NCI-H526 treated with DMSO at 0.1 percent for 48 hours (cell line): ENCODE data around the gene MMD2.
A peak's percentile ranks its signal among the peaks of the same experiment; 100 is the strongest.
"Not testable (repeated sequence)": the region's sequence is repeated elsewhere in the genome, so short reads cannot be mapped to it uniquely, and the experiment has no call there.

Experiments used
- DNase-seq: peaks from one replicate; lab custom pipeline; 2025; lab: John Stamatoyannopoulos, UW

Gene MMD2

DNA sequence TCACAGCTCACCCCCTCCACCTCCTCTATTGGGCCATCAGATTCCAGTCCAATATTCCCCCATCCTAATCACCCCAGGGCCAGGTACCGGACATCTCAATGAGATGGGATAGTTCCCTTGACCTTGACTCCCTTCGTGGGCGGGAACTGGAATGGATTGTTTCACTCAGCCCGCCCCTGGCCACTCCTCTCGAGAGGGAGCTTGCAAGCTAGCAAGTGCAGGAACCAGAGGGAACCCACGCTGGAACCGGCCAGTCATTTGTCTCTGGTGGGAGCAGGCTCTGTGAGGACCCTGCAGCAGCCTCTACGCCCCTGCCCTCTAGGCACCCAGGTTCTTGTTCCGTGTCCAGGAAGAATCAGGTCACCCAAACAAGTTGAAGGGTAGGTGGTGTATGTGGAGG is 64.5 kb downstream of the MMD2 start:
- DNase-seq: no peak

DNA sequence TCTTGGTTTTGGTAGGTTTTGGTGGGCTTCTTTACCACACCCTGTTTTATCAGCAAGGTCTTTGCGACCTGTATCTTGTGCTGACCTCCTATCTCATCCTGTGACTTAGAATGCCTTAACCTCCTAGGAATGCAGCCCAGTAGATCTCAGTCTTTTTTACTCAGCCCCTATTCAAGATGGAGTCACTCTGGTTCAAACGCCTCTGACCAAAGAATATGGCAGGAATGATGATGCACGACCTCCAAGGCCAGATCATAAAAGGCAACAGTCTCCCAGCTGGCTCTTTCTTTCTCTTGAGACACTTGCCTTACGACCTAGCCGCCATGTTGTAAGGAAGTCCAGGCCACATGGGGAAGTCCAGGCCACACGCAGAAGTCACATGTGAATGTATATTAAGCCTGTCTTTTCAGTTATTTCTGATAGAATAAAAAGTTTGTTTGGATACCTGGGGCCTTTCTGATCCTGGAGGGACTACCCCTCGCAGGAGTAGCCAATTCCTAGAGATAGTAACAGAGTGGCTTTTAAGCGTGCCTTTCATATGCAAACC is 65.0 kb downstream of the MMD2 start:
- DNase-seq: no peak

DNA sequence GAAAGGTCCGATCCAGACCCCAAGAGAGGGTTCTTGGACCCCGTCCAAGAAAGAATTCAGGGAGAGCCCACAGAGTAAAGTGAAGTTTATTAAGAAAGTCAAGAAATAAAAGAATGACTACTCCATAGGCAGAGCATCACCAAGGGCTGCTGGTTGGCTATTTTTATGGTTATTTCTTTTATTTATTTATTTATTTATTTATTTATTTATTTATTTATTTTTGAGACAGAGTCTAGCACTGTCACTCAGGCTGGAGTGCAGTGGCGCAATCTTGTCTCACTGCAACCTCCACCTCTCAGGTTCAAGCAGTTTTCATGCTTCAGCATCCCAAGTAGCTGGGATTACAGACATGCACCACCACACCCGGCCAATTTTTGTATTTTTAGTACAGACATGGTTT is 65.8 kb downstream of the MMD2 start:
- not testable (repeated sequence) for DNase-seq

DNA sequence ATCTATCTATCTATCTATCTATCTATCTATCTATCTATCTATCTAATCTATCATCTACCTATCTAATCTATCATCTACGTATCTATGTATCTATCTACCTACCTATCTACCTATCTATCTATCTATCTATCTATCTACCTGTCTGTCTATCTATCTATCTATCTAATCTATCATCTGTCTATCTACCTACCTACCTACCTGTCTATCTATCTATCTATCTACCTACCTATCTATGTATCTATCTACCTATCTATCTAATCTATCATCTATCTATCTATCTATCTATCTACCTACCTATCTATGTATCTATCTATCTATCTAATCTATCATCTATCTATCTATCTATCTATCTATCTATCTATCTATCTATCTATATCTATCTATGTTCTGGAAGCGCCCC is 67.5 kb downstream of the MMD2 start:
- DNase-seq: not testable (repeated sequence)

DNA sequence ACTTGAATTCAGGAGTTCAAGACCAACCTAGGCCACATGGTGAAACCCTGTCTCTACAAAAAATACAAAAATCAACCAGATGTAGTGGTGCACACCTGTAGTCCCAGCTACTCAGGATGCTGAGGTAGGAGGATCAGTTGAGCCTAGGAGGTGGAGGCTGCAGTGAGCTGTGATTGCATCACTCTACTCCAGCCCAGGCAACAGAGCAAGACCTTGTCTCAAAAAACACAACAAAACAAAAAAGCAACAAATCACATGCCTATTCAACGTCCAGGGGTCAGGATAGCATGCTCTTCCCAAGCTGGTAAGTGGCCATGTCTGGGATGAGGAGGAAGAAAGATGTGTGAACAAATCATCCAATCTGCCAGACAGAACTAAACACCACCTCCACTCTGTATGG is 69.3 kb downstream of the MMD2 start:
- no peak for DNase-seq

DNA sequence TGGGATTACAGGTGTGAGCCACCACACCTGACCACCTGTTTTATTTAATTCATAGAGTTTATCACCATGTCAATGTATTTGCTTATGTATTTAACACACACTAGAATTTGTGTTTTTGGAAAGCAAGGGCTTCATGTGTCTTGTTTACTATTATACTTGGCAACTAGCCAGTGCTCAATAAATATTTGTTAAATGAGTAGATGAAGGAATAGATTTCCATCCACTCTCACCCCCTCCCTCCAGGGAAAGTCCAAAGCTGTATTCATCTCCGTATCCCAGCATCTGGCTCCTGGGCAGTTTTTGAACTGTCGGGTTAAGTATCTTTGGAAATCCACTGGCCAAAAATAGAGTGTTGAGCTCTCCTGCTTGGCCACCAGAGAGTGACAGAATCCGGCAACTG is 70.8 kb downstream of the MMD2 start:
- no peak for DNase-seq

DNA sequence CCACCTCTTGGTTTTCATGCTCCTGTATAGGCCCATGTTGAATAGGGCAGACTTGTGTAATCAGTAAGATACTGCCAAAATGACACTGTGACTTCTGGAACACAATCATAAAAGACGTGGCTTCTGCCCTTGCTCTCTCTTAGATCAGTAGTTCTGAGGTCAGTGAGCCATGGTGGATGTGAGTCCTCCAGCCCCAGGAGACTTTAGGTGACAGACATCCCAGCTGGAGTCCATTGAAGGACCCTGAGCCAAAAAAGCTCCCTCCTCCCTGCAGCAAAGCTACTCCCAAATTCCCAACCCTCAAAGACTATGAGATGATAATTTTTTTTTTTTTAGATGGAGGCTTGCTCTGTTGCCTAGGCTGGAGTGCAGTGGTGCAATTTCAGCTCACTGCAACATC is 72.3 kb downstream of the MMD2 start:
- DNase-seq: no peak

DNA sequence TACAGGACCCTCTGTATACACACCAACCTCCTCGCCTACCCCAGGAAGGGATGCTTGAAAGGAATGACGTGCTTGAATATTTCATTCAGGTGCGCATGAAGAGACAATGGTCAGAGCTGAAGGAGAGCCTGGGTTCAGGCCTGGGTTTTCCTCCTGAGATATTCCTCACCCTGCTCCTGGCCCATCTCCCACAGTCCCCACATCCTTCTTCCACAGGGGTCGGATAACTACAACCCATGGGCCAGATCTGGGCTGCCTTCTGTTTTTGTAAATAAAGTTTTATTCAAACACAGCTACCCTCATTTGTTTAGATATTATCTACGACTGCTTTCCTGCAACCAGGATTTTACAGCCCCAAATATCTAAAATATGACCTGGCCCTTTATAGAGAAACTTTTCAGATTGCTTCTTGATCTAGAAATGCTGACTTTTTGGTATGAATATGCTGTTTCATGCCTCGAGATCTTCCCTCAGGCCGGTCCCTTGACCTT is 73.6 kb downstream of the MMD2 start:
- DNase-seq: no peak

DNA sequence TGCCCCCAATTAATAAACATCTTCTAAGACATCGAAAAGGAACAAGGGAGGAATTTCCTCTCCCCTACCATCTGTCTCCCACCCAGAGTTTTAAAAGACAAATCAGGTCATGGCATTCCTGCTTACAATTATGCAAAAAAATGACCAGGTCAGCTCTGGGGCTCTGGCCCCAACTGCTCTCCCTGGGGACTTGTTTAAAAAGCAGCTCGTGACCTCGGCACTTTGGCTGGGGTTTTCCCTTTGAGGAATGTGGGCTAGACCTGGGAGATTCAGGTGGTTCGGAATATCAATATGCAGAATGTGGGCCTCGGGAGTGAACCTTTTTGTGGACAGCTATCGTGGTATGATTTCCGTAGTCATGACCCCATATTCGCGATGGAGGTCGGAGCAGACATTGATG is 74.8 kb downstream of the MMD2 start:
- DNase-seq: no peak

DNA sequence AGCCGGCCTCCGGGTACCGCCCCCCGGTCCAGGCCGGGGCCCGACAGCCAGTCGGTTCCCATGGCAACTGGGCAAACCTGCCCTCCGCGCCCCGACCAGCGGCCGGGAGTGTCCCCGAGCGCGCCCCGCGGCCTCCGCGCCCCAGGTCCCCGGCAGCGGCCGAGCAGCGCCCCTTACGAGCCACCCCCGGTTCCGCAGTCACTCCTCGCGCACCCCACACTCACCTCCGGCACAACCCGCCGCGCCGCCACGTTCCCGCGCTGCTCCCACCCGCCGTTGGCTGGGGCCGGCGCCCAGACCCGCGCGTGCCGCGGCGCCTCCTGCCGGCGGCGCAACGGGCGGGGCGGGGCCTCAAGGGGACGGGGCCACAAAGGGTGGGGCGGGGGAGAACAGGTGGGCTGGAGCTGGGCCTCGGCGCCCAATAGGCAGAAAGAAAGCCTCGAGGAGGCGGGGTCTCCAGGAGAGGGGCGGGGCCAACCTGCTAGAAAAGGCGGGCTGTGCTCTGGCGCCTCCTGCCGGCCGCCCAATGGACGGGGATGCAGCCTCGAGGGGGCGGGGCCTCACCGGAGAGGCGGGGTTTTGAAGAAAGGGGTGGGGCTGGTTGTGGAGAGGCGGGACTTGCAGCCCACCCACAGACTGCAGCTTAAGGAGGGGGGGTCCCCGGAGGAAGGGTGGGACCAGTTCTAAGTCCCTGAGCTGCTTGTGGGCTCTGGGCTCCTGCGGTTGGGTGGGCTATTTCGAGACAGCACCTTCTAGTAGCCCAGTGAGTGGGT is 75.4 kb downstream of the MMD2 start, which contains the start of gene RADIL:
Gene RADIL (minus strand): TSS at position 345 of the 773 bp plus-strand sequence. CDS start 5,577 bp downstream, outside the sequence.
- DNase-seq: peak; percentile 79

DNA sequence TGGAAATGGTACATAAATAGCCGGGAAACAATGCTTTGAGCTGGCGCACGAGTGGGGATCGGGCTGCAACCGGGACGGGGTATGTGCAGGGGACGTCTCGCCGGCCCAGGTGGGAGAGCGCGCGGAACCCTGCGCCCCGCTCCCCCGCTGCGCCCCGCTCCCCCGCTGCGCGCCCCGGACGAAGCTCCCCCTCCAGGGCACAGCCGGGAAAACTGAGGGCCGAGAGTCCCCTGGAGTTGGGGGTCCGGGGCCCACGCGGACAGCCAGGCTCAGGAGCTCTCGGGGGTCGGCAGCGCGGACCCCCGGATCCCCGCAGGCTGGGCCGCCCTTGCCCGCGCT is 76.0 kb downstream of the MMD2 start:
- no peak for DNase-seq

DNA sequence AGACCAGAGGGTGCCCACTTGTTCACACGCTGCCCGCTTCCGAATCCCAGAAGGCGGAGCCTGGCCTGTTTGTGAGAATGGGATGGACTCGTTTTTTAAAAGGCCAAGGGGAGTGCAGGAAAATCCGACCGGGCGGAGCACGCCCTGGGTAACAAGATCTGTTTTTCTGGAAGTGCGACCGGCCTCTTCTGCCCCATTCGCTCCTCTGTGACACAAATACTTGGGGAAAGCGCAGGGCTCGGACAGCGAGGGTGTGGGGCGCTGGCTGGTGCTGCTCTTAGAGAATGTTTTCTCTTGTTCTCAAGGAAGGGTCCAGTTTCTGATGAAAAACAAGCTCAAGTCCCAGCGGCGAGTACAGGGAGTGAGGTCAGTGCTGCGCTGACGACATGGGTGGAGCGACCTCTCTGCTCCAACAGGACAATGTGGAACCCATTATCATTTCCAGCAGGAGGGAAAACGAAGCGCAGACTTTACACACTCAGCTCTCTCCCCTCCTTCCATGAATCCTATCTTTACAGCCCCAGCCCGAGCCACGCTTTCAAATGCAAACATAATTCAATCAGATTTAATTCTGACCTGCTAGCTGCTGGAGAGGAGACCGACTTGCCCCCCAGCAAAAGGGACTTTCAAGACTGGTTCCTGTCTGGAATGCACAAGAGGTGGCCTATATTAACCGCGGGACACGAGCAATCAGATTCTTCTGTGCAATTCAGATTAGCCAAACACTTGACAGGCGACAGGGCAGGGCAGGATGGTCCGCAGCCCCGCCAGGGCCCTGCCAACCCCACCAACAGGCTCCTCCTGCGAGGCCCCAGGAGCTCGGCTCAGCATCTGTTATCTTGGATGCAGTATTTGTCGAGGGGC is 76.6 kb downstream of the MMD2 start:
- DNase-seq: no peak

DNA sequence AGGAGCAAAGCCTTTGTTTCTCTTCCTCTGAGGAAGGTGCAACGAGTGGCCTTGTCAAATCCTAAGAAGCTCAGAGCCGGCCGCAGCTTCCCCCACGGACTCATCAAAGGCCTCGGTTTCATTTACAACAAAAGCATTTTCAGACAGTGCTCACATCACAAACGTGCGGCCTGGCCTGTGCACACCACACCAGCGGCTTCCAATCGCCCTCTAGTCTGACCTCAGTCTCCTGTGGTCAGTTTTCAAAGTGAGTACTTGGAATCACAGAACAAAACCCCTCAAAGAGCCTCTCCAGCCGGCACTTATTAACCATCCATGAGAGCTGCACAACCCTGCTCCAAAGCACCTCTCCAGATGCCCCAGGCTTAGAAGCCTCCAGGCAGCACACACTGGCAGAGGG is 78.8 kb downstream of the MMD2 start:
- DNase-seq: no peak

DNA sequence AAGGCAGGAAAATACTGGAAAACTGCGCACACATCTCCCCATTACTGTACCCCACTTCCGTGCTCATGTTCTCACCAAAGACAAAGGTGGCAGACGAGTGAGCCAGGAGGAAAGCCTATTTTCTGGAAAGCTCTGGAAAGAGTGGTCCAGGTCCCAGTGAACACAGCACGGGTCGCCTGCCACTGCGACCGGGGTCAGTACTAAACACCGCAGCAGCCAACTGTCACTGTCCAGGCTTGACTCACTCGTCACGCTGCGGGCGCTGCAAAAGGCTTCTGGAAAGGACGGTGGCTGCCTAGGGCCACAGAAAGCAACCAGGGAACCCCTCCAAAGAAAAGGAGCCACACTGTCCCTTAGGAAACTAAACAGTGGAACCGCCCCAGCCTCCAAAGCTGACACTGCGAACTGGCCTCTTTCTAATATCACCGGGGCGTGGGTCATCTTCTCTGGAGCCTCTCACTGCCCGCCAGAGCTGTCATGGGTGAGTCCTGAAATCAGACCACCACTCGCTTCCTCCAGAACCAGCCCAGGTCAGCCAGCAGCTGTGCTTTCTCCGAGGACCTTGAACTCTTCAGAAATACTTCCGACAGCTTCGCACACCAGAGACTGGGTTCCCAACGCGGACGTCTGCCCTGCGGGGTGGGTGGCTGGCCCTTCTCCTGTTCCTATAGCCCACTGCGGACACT is 79.4 kb downstream of the MMD2 start:
- no peak for DNase-seq

DNA sequence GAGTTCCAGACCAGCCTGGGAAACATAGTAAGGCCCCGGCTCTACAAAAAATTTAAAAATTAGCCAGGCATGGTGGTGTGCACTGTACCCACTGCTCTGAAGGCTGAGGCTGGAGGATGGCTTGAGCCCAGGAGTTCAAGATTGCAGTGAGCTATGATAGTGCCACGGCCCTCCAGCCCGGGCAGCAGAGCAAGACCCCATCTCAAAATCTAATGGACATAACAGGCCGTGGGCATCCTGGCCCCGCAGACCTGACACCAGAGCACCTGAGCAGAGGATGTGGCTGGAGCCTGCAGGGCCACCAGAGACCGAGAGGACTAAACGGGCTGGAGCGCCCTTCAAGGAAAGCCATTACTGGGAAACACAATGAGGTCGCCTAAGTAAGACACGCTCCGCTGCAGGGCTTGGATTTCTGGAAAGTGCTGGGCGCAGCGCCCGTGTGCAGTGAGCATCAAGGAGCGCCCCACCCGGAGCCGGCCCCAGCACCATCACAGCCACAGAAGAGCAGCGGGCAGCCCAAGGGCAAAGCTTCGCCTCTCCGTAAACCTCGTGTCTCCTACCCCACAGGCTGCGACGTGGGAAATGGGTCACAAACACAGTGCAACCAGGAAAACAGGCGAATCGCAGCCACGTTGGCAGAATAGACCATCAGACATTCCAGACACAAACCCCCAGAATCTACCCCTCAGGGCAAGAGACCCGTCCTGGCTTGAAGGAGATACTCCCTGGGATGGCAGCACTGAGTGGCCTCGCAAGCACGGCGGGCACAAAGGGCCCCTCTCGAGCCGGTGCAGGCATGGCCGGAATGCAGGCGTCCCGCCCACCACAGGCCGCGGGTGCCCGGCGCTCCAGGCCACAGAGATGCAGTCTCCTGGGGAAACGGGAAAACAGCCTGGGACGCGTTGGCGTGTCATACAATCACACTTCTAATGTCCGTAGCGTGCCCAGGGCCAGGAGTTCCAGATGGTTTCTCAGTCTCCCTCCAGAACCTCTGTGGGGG is 80.4 kb downstream of the MMD2 start:
- DNase-seq: no peak

DNA sequence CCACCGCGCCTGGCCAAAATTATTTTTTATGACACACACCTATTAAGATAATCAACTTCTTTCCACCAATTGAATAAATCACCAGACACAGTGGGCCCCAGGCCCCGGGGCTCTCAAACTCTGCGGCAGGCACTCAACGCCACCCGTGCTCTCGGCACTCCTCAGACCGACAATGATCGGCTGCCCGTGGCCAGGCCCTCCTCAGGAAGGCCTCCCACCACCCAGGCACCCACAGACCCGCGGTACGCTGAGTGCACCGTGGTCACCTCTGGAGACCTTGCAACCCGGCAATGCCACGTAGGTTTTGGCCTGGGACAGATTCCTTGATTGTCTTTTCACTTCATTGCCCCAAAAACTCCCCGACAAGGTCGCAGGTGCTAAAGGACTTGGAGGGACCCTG is 82.4 kb downstream of the MMD2 start:
- no peak for DNase-seq

DNA sequence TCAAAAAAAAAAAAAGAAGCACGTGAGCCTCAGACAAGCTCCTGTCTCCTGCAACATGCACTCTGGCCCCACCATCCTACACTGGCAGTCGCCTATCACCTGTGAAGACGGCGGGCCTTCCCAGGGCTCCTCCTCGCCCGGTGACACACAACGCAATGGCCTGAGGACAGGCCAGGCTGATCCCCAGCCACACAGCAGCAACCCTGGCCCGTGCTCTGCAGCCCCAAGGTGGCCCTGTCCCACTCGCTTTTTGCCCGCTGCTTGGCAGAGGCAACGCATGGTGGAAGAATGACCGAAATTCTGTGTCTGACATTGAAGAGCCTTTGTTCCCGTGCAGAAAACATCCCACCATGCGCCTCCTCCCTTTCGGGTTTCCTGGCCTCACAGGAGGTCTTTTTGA is 83.6 kb downstream of the MMD2 start:
- DNase-seq: no peak

DNA sequence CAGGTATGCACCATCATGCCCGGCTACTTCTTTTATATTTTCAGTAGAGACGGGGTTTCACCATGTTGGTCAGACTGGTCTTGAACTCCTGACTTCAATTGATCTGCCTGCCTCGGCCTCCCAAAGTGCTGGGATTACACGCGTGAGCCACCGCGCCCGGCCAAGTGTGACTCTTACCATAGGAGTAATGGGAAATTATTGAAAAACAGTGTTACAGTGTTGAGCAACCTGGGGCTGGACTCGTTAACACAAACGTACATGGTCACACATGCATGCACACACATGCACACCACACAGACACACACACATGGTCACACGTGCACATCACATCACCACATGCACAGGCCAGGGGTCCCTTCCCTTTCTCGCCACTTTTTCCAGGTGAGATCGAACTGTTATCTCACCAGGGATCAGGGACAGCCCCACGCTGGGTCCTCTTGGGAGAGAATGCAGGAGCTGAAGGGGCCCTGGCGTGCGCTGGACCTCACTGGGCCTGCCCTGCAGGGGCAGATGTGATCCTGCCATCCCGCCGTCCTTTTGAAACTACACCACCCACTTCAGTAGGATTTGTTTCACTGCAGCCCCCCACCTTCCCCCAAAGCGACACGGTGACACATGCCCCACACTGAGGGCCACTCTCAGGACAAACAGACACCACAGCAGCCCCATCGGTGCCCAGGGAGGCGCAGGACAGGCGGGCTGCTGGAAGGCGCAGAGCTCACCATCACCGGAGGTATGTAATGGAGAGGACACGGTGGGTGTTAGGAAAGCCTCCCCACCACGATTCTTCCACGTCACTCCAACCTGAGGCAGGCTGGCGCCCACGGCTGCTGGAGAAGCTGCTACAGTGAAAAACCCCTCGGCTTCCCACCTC is 85.7 kb downstream of the MMD2 start:
- no peak for DNase-seq

DNA sequence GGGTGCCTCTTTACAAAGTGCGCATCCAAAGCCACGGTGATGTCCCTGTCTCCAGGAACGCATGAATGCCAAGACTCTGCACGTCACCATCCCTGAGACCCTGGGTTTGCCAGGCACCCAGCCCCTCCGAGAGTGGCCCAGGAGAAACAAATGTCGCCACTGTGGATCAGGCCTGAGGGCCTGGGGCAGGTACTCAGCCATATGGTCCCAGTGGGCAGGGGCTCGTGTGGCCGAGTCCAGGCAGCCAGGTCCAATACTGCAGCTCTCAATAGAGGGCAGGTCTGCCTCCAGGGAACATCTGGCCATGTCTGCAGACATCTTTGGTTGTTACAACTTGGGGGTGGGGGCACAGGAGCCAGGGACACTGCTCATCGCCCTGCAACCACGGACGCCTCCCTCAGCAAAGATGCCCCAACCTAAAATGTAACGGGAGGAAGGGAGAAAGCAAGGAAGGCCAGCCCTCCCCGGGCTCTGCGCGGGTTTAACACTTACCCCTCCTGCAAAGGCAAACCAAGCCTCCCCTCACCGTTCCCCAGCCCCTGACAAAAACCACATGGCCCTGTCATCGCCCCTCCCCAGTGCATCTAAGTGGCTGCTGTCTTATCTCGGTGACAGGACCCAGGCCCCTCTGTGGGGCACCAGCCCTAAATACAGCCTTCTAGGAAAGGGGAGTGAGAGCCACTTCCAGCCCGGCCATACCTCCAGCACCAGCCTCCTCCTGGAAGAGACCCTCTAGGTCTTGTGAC is 86.9 kb downstream of the MMD2 start:
- no peak for DNase-seq
